Measurements from ENCODE around the gene RNF17. TPM values are rescaled to one million over a fixed set of nuclear protein-coding genes. Genes with fewer than 3 reads are reported as not detected.

Gene RNF17
- total and polyA plus RNA-seq, 10 of the 15 experiments (the other 5 are each of a cell fraction or from before 2014, with no cell fraction given), result not detected

DNA sequence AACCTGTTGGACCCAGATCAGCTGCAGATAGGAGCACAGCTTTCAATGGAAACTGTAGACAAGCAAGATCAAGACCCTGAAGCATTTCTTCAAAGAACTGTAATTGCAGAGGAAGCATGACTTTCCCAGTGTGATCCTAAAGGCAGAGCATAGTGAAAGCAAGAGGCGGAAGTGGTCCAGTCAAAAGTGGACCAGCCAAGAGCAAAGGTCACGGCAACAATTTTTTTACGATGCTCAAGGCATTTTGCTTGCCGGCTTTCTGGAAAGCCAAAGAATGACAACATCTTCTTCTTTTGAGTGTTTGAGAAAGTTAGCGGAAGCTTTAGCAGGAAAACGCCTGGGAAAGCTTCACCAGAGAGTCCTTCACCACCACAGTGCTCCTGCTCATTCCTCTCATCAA lies 111.6 kb downstream of the RNF17 start:
- no peak overlapping the region for H3K27ac ChIP-seq (ENCODE audit: control insufficient read depth, insufficient read depth)
- no peak for FAIRE-seq
- H4K20me1 ChIP-seq (ENCODE audit: control insufficient read depth, insufficient read depth), result no peaks in the 10 kb centered on the region
- H2AFZ ChIP-seq (ENCODE audit: control insufficient read depth, low read depth, low read length), result no peak overlapping the region
- no TSS peak for BruUV-seq (replicated peaks)
- no peaks in the 10 kb centered on the region for H3K27me3 ChIP-seq (replicated peaks in 1 of 2; ENCODE audit: control insufficient read depth in 2 of 2, insufficient read depth in 2 of 2, low read length in 1 of 2)
- H3K9me3 ChIP-seq (replicated peaks; ENCODE audit: control insufficient read depth, insufficient read depth, low read length), result no peaks in the 10 kb centered on the region; the same call in 2 of the 3 replicates
- intact Hi-C loops (cut with micrococcal nuclease; ENCODE audit: unreplicated experiment) (no loop called here), in situ Hi-C loops (cut with MboI) (no loop called here)
- H3K4me1 ChIP-seq (ENCODE audit: control insufficient read depth, insufficient read depth, low read length), result no peaks in the 10 kb centered on the region
- SMC1A ChIA-PET (ENCODE audit: uncharacterized antibody, unreplicated experiment), result interaction anchor here (0.9 kb wide), 1 partner anchor 24 kb away, joined by 3 read pairs; no protein-coding TSS in a partner anchor
- no peaks in the 10 kb centered on the region for H3K36me3 ChIP-seq (ENCODE audit: control insufficient read depth in 2 of 2, insufficient read depth in 2 of 2, low read length in 1 of 2)
- no peak overlapping the region for H3K4me2 ChIP-seq (ENCODE audit: control insufficient read depth, insufficient read depth)
- no peaks in the 10 kb centered on the region for H3K79me2 ChIP-seq (ENCODE audit: control insufficient read depth, insufficient read depth, low read length)
- no peak overlapping the region for H3K4me3 ChIP-seq
- no peak; the same call in 2 of the 3 replicates for ATAC-seq
- POLR2A ChIA-PET, result interaction anchor here (1.2 kb wide), 1 partner anchor 10 kb away, joined by 4 read pairs; no protein-coding TSS in a partner anchor
- CTCF ChIA-PET, result interaction anchor here (1.1 to 1.4 kb wide), 3 partner anchors 9 to 181 kb away, joined by 3 read pairs; no protein-coding TSS in a partner anchor
- RAD21 ChIA-PET (ENCODE audit: unreplicated experiment), result no interaction called here
- H3K9ac ChIP-seq (ENCODE audit: control insufficient read depth, insufficient read depth, low read length), result no peak overlapping the region
- 94% methylated on average over 6 of the region's 6 CpGs for WGBS (ENCODE audit: insufficient coverage, insufficient replicate concordance, low lambda C conversion rate, missing lambda C conversion rate)
- no peak for DNase-seq (ENCODE audit: low read depth, low spot score)
- TF ChIP-seq, protein P1, sequence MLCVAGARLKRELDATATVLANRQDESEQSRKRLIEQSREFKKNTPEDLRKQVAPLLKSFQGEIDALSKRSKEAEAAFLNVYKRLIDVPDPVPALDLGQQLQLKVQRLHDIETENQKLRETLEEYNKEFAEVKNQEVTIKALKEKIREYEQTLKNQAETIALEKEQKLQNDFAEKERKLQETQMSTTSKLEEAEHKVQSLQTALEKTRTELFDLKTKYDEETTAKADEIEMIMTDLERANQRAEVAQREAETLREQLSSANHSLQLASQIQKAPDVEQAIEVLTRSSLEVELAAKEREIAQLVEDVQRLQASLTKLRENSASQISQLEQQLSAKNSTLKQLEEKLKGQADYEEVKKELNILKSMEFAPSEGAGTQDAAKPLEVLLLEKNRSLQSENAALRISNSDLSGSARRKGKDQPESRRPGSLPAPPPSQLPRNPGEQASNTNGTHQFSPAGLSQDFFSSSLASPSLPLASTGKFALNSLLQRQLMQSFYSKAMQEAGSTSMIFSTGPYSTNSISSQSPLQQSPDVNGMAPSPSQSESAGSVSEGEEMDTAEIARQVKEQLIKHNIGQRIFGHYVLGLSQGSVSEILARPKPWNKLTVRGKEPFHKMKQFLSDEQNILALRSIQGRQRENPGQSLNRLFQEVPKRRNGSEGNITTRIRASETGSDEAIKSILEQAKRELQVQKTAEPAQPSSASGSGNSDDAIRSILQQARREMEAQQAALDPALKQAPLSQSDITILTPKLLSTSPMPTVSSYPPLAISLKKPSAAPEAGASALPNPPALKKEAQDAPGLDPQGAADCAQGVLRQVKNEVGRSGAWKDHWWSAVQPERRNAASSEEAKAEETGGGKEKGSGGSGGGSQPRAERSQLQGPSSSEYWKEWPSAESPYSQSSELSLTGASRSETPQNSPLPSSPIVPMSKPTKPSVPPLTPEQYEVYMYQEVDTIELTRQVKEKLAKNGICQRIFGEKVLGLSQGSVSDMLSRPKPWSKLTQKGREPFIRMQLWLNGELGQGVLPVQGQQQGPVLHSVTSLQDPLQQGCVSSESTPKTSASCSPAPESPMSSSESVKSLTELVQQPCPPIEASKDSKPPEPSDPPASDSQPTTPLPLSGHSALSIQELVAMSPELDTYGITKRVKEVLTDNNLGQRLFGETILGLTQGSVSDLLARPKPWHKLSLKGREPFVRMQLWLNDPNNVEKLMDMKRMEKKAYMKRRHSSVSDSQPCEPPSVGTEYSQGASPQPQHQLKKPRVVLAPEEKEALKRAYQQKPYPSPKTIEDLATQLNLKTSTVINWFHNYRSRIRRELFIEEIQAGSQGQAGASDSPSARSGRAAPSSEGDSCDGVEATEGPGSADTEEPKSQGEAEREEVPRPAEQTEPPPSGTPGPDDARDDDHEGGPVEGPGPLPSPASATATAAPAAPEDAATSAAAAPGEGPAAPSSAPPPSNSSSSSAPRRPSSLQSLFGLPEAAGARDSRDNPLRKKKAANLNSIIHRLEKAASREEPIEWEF (IDR thresholded peaks at IDR 0.05; ENCODE audit: insufficient replicate concordance, low read depth, low read length), result no peak
- no peak for TF ChIP-seq SREBF1 (IDR thresholded peaks at IDR 0.05; ENCODE audit: low read length)
- TF ChIP-seq ZNF217 (IDR thresholded peaks at IDR 0.05), result no peak
- TF ChIP-seq BHLHE40 (IDR thresholded peaks at IDR 0.05; ENCODE audit: borderline replicate concordance in 1 of 2, low read depth in 2 of 2, low read length in 1 of 2), result no peak
- no peak for TF ChIP-seq POU2F2 (IDR thresholded peaks at IDR 0.05; ENCODE audit: borderline replicate concordance, low read depth, low read length)
- TF ChIP-seq, protein P2, sequence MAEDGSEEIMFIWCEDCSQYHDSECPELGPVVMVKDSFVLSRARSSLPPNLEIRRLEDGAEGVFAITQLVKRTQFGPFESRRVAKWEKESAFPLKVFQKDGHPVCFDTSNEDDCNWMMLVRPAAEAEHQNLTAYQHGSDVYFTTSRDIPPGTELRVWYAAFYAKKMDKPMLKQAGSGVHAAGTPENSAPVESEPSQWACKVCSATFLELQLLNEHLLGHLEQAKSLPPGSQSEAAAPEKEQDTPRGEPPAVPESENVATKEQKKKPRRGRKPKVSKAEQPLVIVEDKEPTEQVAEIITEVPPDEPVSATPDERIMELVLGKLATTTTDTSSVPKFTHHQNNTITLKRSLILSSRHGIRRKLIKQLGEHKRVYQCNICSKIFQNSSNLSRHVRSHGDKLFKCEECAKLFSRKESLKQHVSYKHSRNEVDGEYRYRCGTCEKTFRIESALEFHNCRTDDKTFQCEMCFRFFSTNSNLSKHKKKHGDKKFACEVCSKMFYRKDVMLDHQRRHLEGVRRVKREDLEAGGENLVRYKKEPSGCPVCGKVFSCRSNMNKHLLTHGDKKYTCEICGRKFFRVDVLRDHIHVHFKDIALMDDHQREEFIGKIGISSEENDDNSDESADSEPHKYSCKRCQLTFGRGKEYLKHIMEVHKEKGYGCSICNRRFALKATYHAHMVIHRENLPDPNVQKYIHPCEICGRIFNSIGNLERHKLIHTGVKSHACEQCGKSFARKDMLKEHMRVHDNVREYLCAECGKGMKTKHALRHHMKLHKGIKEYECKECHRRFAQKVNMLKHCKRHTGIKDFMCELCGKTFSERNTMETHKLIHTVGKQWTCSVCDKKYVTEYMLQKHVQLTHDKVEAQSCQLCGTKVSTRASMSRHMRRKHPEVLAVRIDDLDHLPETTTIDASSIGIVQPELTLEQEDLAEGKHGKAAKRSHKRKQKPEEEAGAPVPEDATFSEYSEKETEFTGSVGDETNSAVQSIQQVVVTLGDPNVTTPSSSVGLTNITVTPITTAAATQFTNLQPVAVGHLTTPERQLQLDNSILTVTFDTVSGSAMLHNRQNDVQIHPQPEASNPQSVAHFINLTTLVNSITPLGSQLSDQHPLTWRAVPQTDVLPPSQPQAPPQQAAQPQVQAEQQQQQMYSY (CRISPR knock-in tag; IDR thresholded peaks at IDR 0.05), result no peak
- TF ChIP-seq TCF3 (IDR thresholded peaks at IDR 0.05; ENCODE audit: borderline replicate concordance, insufficient read depth, low read depth, low read length), result no peak
- no peak for TF ChIP-seq SPI1 (IDR thresholded peaks at IDR 0.05; ENCODE audit: borderline replicate concordance, insufficient read depth, low read depth, low read length)
- peak; percentile 65 for TF ChIP-seq NR2F1 (conservative IDR thresholded peaks at IDR 0.05)

Measured in GM12878 (cell line).